Measurements from ENCODE around the gene SASH1. TPM values are rescaled to one million over a fixed set of nuclear protein-coding genes. Genes with fewer than 3 reads are reported as not detected.

SASH1 gene
- total RNA-seq, 1 donor from 2014 or later: 10.2 TPM

DNA sequence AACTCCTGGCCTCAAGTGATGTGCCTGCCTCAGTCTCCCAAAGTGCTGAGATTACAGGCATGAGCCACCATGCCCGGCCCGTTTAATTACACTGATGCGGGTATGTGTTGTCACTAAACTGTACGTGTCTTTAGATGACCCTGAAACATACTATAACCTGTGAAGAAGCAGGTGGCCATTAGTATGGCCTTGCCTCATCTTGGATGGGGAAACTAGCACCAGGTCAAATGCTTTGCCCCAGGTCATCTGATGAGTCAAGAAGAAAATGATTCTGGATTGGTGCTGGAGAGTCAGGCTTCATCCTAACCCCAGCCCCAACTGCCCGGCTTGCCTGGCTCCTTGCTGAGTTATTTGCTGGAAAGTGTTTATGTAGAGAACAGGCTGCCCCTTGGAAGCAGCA, 2.9 kb upstream of the SASH1 start:
- H3K27me3 Mint-ChIP-seq (ENCODE audit: insufficient read depth, low read depth): no peaks in the 10 kb centered on the region
- Histone ChIP-seq H2AFZ (replicated peaks) (no peak overlapping the region), H3K4me3 (no peak overlapping the region), H3K79me2 (ENCODE audit: low read depth) (peaks cover 18% of the 10 kb centered on the region), H3K36me3 (no peaks in the 10 kb centered on the region), H4K20me1 (ENCODE audit: low read depth) (peaks cover 12% of the 10 kb centered on the region), H3F3A (ENCODE audit: low read depth) (peaks cover 38% of the 10 kb centered on the region), H3K9me3 (ENCODE audit: low read depth) (no peaks in the 10 kb centered on the region), H3K27ac (no peak overlapping the region), H3K4me1 (peaks cover 31% of the 10 kb centered on the region), H3K9ac (no peak overlapping the region), H3K27me3 (peaks cover 12% of the 10 kb centered on the region), H3K4me2 (no peak overlapping the region)
- H3K36me3 Mint-ChIP-seq: no peaks in the 10 kb centered on the region
- no peak overlapping the region for H3K4me3 Mint-ChIP-seq
- DNase-seq (ENCODE audit: low spot score): no peak
- no peak overlapping the region for H3K27ac Mint-ChIP-seq
- H3K4me1 Mint-ChIP-seq: peaks cover 23% of the 10 kb centered on the region
- TF ChIP-seq, protein P1, sequence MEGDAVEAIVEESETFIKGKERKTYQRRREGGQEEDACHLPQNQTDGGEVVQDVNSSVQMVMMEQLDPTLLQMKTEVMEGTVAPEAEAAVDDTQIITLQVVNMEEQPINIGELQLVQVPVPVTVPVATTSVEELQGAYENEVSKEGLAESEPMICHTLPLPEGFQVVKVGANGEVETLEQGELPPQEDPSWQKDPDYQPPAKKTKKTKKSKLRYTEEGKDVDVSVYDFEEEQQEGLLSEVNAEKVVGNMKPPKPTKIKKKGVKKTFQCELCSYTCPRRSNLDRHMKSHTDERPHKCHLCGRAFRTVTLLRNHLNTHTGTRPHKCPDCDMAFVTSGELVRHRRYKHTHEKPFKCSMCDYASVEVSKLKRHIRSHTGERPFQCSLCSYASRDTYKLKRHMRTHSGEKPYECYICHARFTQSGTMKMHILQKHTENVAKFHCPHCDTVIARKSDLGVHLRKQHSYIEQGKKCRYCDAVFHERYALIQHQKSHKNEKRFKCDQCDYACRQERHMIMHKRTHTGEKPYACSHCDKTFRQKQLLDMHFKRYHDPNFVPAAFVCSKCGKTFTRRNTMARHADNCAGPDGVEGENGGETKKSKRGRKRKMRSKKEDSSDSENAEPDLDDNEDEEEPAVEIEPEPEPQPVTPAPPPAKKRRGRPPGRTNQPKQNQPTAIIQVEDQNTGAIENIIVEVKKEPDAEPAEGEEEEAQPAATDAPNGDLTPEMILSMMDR (IDR thresholded peaks at IDR 0.05): no peak
- TF ChIP-seq EZH2phosphoT487 (IDR thresholded peaks at IDR 0.05) (no peak), EZH2 (IDR thresholded peaks at IDR 0.05) (no peak)
- H3K9me3 Mint-ChIP-seq: peaks cover 2% of the 10 kb centered on the region

GRCh38 chr6:148340586-148341297, 1.9 kb upstream of the SASH1 start:
- H3K4me1 Mint-ChIP-seq: peaks cover 31% of the 10 kb centered on the region

DNA sequence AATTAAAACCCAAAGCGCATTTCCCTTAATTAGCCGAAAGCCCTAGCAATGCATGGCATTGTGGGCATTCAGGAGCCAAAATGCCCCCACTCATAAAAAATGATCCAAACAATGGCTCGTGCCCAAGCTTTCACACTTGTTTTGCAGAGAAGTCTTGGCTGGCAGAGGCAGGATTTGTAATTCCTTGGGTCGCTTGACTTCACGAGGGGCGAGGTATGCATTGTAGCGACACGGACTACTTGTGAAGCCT, 613 bp upstream of the SASH1 start:
- peak overlapping the region; percentile 98 for H3K4me3 Mint-ChIP-seq
- H3K9me3 Mint-ChIP-seq: no peaks in the 10 kb centered on the region
- TF ChIP-seq EZH2 (IDR thresholded peaks at IDR 0.05) (no peak), EZH2phosphoT487 (IDR thresholded peaks at IDR 0.05) (no peak)
- TF ChIP-seq, protein P1 (IDR thresholded peaks at IDR 0.05): no peak
- H3K27me3 Mint-ChIP-seq (ENCODE audit: insufficient read depth, low read depth): no peaks in the 10 kb centered on the region
- Histone ChIP-seq H3K79me2 (ENCODE audit: low read depth) (peaks cover 33% of the 10 kb centered on the region), H3K9me3 (ENCODE audit: low read depth) (no peaks in the 10 kb centered on the region), H3K9ac (no peak overlapping the region), H3F3A (ENCODE audit: low read depth) (peaks cover 58% of the 10 kb centered on the region), H3K36me3 (no peaks in the 10 kb centered on the region), H3K27me3 (peaks cover 12% of the 10 kb centered on the region), H4K20me1 (ENCODE audit: low read depth) (peaks cover 12% of the 10 kb centered on the region), H3K4me3 (peak overlapping the region; percentile 93), H2AFZ (replicated peaks) (peak overlapping the region; percentile 6), H3K27ac (peak overlapping the region; percentile 100), H3K4me2 (peak overlapping the region; percentile 97), H3K4me1 (peaks cover 53% of the 10 kb centered on the region)
- no peaks in the 10 kb centered on the region for H3K36me3 Mint-ChIP-seq
- peaks cover 44% of the 10 kb centered on the region for H3K4me1 Mint-ChIP-seq
- DNase-seq (ENCODE audit: low spot score): no peak
- H3K27ac Mint-ChIP-seq: peak overlapping the region; percentile 100

More at GRCh38 chr6:148340586-148341297, 1.9 kb upstream of the SASH1 start:
- no peaks in the 10 kb centered on the region for H3K27me3 Mint-ChIP-seq (ENCODE audit: insufficient read depth, low read depth)
- Histone ChIP-seq H3K4me2 (no peak overlapping the region), H3K27me3 (peaks cover 12% of the 10 kb centered on the region), H4K20me1 (ENCODE audit: low read depth) (peaks cover 12% of the 10 kb centered on the region), H3K27ac (peak overlapping the region; percentile 100), H3K4me1 (peaks cover 40% of the 10 kb centered on the region), H3K79me2 (ENCODE audit: low read depth) (peaks cover 24% of the 10 kb centered on the region), H2AFZ (replicated peaks) (no peak overlapping the region), H3K4me3 (no peak overlapping the region), H3K9me3 (ENCODE audit: low read depth) (no peaks in the 10 kb centered on the region), H3K9ac (no peak overlapping the region), H3K36me3 (no peaks in the 10 kb centered on the region), H3F3A (ENCODE audit: low read depth) (peaks cover 48% of the 10 kb centered on the region)
- TF ChIP-seq, protein P1 (IDR thresholded peaks at IDR 0.05): no peak
- TF ChIP-seq EZH2phosphoT487 (IDR thresholded peaks at IDR 0.05) (no peak), EZH2 (IDR thresholded peaks at IDR 0.05) (no peak)
- H3K9me3 Mint-ChIP-seq: peaks cover 2% of the 10 kb centered on the region
- no peaks in the 10 kb centered on the region for H3K36me3 Mint-ChIP-seq
- DNase-seq (ENCODE audit: low spot score): no peak
- H3K27ac Mint-ChIP-seq: no peak overlapping the region
- no peak overlapping the region for H3K4me3 Mint-ChIP-seq
